Right lobe of liver (tissue), 4 donors: Measurements from ENCODE around the gene FAU.

Experiments used
- POLR2A ChIP-seq: fragments of 450-650 bp; IDR thresholded peaks from one replicate; pipeline ENCODE4 v1.6.1; 2017; ENCODE audit warnings: antibody characterized with exemption, mild to moderate bottlenecking
- TF ChIP-seq, protein P1 (sequence below), 4 donors: fragments of 200-600 bp in 3 of 4; fragments of 450-650 bp in 1 of 4; IDR thresholded peaks; one replicate each; pipeline versions ENCODE4 v1.5.1 to v1.8.0; 2016 to 2022; ENCODE audit warnings: antibody characterized with exemption in 4 of 4, mild to moderate bottlenecking in 2 of 4
- donor health status: DM: no; HTN: no; CAD: no.
- donor health status: DM: no; HTN: no; CAD: no.
- donor health status: DM: no; HTN: yes; CAD: no.

DNA sequence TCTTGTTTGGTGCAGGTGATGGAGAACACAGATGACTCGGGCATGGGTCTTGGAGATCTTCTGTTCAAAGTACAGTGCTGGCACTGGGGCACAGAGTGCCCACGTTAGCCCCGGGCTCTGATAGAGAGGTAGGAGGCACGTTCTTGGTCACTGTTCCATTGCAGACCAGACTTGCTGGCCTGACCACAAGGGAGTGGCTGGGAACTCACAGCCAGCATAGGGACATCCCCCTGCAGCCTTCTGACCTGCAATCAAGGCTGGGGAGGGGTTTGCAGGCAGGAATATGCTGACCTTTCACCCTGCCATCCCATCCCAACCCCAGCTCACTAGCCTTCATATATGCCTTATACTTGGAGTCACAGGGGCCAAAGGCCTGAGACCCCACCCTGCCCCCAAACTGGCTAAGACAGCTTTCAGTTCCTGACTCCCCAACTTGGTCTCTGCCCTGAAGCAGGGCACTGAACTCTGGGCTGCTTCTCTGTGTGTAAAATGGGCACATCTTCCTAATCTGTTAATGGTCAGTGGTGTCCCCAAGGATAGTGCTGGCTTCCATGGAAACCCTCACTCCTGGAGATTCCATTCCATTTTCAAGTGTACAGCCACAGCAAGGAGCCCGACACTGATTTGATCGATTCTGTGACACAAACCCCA, 4.8 kb upstream of the FAU start:
- TF ChIP-seq POLR2A, result no peak
- TF ChIP-seq, protein P1, sequence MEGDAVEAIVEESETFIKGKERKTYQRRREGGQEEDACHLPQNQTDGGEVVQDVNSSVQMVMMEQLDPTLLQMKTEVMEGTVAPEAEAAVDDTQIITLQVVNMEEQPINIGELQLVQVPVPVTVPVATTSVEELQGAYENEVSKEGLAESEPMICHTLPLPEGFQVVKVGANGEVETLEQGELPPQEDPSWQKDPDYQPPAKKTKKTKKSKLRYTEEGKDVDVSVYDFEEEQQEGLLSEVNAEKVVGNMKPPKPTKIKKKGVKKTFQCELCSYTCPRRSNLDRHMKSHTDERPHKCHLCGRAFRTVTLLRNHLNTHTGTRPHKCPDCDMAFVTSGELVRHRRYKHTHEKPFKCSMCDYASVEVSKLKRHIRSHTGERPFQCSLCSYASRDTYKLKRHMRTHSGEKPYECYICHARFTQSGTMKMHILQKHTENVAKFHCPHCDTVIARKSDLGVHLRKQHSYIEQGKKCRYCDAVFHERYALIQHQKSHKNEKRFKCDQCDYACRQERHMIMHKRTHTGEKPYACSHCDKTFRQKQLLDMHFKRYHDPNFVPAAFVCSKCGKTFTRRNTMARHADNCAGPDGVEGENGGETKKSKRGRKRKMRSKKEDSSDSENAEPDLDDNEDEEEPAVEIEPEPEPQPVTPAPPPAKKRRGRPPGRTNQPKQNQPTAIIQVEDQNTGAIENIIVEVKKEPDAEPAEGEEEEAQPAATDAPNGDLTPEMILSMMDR (IDR thresholded peaks at IDR 0.05), result no peak
